Type B pancreatic cell (in vitro differentiated cells): ENCODE results near the gene SPRN. TPM values are rescaled to one million over a fixed set of nuclear protein-coding genes. Genes with fewer than 3 reads are reported as not detected.

Experiments used
- DNase-seq: peaks from one replicate; pipeline ENCODE4 v3.0.0; 2021; ENCODE audit warnings: mixed read lengths; ENCODE audit not compliant: unreplicated experiment; ENCODE audit errors: extremely low spot score
- H3K27ac Mint-ChIP-seq: 2 replicates; pipeline ENCODE4 v1.8.0; 2021; ENCODE audit warnings: mild to moderate bottlenecking, mixed read lengths
- H3K27me3 Mint-ChIP-seq: 2 replicates; pipeline ENCODE4 v1.8.0; 2021; ENCODE audit warnings: mixed read lengths
- H3K36me3 Mint-ChIP-seq: 2 replicates; pipeline ENCODE4 v1.8.0; 2021; ENCODE audit warnings: mixed read lengths
- H3K4me1 Mint-ChIP-seq: one replicate; pipeline ENCODE4 v1.8.0; 2021; ENCODE audit warnings: mixed read lengths; ENCODE audit not compliant: unreplicated experiment
- H3K4me3 Mint-ChIP-seq: 2 replicates; pipeline ENCODE4 v1.8.0; 2021; ENCODE audit warnings: mild to moderate bottlenecking, mixed read lengths
- H3K9me3 Mint-ChIP-seq: 2 replicates; pipeline ENCODE4 v1.8.0; 2021; ENCODE audit warnings: mixed read lengths
- total RNA-seq: library from RNA; stranded (reverse); gene quantifications from 2 replicates; pipeline ENCODE4 v1.2.1, GENCODE V29; 2021; ENCODE audit warnings: low replicate concordance
- TF ChIP-seq, protein P1 (sequence below): fragments of 200-600 bp; sonication (generic); conservative IDR thresholded peaks from 2 replicates; pipeline ENCODE4 v1.5.0; 2021; ENCODE audit warnings: antibody characterized with exemption, mild to moderate bottlenecking

SPRN gene
- total RNA-seq, 1 donor from 2014 or later = 0.56 TPM

DNA sequence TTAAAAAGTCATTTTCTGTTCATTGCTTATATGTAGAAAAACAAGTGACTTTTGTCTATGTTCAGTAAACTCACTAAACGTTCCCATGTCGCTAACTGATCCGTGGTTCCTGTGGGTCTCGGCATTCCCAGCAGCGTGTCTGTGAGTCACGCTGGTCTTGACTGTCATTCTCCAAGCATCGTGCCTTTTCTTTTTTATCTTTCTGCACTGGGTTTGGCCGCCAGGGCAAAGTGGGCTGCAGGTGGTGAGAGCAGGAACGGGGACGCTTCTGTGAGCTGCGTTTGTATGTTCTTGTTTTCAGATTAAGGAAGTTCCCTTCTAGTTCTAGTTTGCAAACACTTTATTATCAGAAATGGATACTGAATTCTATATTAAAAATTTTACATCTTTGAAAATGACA, 22.6 kb upstream of the SPRN start:
- peaks cover 10% of the 10 kb centered on the region for H3K9me3 Mint-ChIP-seq
- H3K4me1 Mint-ChIP-seq = no peaks in the 10 kb centered on the region
- H3K27ac Mint-ChIP-seq = no peak overlapping the region
- no peaks in the 10 kb centered on the region for H3K27me3 Mint-ChIP-seq
- peak; percentile 50 for DNase-seq
- H3K4me3 Mint-ChIP-seq = no peak overlapping the region
- TF ChIP-seq, protein P1, sequence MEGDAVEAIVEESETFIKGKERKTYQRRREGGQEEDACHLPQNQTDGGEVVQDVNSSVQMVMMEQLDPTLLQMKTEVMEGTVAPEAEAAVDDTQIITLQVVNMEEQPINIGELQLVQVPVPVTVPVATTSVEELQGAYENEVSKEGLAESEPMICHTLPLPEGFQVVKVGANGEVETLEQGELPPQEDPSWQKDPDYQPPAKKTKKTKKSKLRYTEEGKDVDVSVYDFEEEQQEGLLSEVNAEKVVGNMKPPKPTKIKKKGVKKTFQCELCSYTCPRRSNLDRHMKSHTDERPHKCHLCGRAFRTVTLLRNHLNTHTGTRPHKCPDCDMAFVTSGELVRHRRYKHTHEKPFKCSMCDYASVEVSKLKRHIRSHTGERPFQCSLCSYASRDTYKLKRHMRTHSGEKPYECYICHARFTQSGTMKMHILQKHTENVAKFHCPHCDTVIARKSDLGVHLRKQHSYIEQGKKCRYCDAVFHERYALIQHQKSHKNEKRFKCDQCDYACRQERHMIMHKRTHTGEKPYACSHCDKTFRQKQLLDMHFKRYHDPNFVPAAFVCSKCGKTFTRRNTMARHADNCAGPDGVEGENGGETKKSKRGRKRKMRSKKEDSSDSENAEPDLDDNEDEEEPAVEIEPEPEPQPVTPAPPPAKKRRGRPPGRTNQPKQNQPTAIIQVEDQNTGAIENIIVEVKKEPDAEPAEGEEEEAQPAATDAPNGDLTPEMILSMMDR = no peak
- H3K36me3 Mint-ChIP-seq = peaks cover 4% of the 10 kb centered on the region

DNA sequence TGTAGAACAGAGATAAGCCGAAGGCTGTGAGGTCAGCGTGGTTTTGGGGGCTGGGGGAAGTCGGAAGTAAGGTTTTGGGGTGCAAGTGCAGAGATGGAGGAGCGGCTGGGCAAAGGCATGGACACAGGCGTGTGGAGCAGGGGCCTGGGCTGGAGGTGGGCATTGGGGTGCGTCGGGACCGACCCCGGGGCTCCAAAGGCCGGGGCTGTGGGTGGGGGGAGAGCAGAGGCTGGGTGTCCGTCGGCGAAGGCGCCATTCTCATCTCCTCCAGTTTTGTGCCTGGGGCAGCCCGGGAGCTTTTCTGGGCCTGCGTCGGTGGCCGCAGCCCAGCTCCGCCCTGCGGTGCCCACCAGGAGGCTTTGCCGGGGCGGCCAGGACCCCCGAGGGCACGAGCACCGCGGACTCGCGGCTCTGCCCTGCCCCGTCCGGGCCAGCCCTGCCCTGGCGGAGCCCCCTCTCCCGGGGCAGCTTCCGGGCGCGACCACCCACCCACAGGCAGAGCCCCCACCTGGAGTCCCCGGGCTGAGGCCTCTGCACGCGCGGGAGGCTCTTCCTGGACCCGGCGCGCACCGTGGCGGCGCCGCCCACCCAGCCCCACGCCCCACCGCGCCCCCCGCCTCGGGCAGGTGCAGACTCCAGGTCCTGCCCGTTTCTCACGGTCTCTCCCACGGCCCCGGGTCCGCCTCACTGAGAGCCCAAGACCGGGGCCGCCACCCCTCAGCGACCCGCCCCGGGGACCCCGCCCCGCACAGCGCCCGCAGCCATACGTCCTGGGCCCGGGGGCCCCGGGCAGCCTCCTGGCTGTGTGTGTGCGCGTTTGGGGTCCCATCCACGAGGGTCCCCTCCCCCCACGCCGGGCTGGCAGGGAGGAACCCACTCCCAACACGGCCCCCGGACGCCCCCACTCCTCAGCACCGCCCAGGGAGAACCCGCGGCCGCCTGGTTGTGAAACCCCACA, 21.6 kb upstream of the SPRN start:
- H3K27me3 Mint-ChIP-seq = no peaks in the 10 kb centered on the region
- DNase-seq = peak; percentile 68
- H3K27ac Mint-ChIP-seq = no peak overlapping the region
- H3K9me3 Mint-ChIP-seq = peaks cover 10% of the 10 kb centered on the region
- H3K36me3 Mint-ChIP-seq = peaks cover 4% of the 10 kb centered on the region
- H3K4me1 Mint-ChIP-seq = no peaks in the 10 kb centered on the region
- TF ChIP-seq, protein P1 = no peak
- H3K4me3 Mint-ChIP-seq = no peak overlapping the region

DNA sequence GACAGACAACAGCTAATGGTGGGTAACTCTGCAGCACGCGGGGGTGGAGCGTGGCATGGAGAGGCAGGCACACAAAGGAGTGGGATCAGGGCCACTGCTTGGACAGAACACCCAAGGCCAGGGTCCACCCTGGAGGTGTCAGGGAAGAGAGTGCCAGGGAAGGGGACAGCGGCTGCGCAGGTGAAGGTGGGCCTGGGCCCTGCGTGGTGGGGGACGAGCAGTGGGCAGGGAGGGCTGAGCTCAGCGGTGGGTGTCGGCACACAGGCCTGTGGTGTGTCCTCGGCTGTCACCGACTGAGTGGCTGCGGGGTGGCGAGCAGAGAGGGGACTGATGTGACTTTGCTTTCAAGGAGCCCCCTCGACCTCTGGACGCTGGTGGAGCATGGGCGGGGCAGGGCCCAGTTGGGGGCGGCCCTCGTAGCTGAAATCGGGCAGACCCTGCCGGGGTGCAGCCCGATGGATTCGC, 20.9 kb upstream of the SPRN start:
- no peak overlapping the region for H3K27ac Mint-ChIP-seq
- peaks cover 4% of the 10 kb centered on the region for H3K36me3 Mint-ChIP-seq
- H3K4me3 Mint-ChIP-seq = no peak overlapping the region
- DNase-seq = peak; percentile 67
- no peaks in the 10 kb centered on the region for H3K27me3 Mint-ChIP-seq
- peaks cover 10% of the 10 kb centered on the region for H3K9me3 Mint-ChIP-seq
- H3K4me1 Mint-ChIP-seq = no peaks in the 10 kb centered on the region
- TF ChIP-seq, protein P1 = no peak

DNA sequence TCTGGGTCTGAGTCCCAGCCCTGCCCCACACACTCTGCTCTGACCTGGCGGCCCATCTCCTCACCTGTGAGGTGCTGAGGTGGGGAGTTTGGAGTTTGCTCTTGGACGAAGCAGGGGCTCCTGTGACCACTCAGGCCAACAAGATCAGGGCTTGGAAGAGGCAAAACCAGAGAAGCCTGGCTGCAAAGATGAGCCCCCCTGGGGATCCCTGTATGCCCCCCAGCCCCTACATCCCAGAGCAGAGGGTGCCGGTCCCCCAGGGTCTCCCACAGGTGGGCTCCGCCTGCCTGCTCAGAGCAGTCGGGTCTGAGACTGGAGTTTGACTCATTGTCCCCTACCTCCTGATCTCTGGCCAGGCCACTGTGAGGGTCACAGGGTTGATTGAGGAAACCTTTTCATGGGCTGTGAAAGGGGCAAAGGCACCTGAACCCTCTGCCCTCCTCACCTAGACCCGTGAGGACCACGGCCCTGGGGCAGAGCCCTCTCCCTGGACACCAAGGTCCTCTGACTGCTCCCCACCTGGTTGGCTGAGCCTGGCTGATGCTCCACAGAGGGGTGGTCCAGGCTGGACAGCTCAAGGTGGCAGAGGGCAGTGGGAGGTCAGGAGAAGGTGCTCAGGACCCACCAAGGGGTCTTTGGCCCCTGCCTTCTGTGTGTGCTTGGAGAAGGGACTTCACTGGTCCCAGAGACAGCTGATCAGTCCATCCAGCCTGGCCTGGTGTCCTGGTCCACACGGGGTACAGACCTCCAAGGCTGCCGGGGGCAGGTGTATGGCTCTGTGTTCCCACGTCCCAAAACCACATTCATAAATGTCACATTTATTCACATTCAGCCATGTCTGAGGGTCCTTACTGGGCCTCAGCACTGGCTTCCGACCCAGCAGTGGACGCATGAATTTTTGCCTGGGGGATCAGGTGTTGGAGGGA, 20.2 kb upstream of the SPRN start:
- DNase-seq = peak; percentile 45
- no peak overlapping the region for H3K4me3 Mint-ChIP-seq
- H3K27me3 Mint-ChIP-seq = no peaks in the 10 kb centered on the region
- TF ChIP-seq, protein P1 = no peak
- peaks cover 10% of the 10 kb centered on the region for H3K9me3 Mint-ChIP-seq
- H3K27ac Mint-ChIP-seq = no peak overlapping the region
- no peaks in the 10 kb centered on the region for H3K4me1 Mint-ChIP-seq
- H3K36me3 Mint-ChIP-seq = peaks cover 4% of the 10 kb centered on the region
